ENCODE data around the gene HSFX4. TPM values are rescaled to one million over a fixed set of nuclear protein-coding genes. Genes with fewer than 3 reads are reported as not detected.

Gene HSFX4
- total and polyA plus RNA-seq, 9 of the 15 experiments (the other 6 are each of a cell fraction or from before 2014, with no cell fraction given) = 0.10 to 0.24 (median 0.14) TPM; not detected in 6

DNA sequence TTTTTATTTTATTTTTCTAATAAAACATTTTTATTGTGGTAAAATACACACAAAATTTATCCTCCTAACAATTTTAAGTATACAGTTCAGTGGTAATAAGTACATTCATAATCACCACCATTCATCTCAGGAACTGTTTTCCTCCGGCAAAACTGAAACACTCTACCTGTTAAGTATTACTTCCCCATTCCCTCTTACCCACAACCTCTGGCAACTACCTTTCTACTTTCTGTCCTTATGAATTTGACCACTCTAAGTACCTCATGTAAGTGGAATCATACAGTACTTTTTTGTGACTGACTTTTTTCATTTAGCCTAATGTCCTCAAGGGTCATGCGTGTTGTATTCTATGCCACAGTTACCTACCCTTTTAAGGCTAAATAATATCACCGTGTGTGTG is 21.1 kb upstream of the HSFX4 start:
- FAIRE-seq = no peak
- Histone ChIP-seq H3K27ac (ENCODE audit: extremely low read depth, low read depth, low read length) (no peak overlapping the region), H3K9ac (ENCODE audit: insufficient read depth in 1 of 2, low read depth in 2 of 2, low read length in 2 of 2) (no peak overlapping the region), H3K4me3 (no peak overlapping the region), H3K27me3 (ENCODE audit: control insufficient read depth in 2 of 2, insufficient read depth in 2 of 2, low read length in 2 of 2) (no peaks in the 10 kb centered on the region), H3K4me1 (replicated peaks in 1 of 2; ENCODE audit: control insufficient read depth in 2 of 2, insufficient read depth in 2 of 2, low read length in 2 of 2) (no peaks in the 10 kb centered on the region; a peak in 2 of 5 replicates), H3K79me2 (ENCODE audit: control insufficient read depth, insufficient read depth, low read length) (no peaks in the 10 kb centered on the region), H3K9me3 (replicated peaks; ENCODE audit: control insufficient read depth, insufficient read depth, low read depth, low read length) (no peaks in the 10 kb centered on the region), H3K4me2 (ENCODE audit: insufficient read depth, low read length) (no peak overlapping the region), H4K20me1 (replicated peaks; ENCODE audit: control insufficient read depth, insufficient read depth, low read length) (no peaks in the 10 kb centered on the region), H2AFZ (ENCODE audit: low read depth, low read length) (peak overlapping the region; percentile 59), H3K36me3 (ENCODE audit: control insufficient read depth, insufficient read depth, low read length) (no peaks in the 10 kb centered on the region), H3K9me1 (ENCODE audit: control insufficient read depth, insufficient read depth, low read length) (no peaks in the 10 kb centered on the region)
- BruUV-seq (replicated peaks) = no TSS peak
- CTCF ChIA-PET (ENCODE audit: low intra/inter-chr PET ratio) = no interaction called here
- DNase-seq (ENCODE audit: extremely low read depth in 1 of 4, low spot score in 3 of 4) = no peak
- in situ Hi-C loops (cut with MboI) = no loop called here
- ATAC-seq = no peak
- POLR2A ChIA-PET = interaction anchor here (0.6 kb wide), 1 partner anchor 466 kb away, joined by 3 read pairs; no protein-coding TSS in a partner anchor
- intact Hi-C loops (cut with micrococcal nuclease) = no loop called here
- TF ChIP-seq KHSRP (IDR thresholded peaks at IDR 0.05) (no peak), ZNF436 (CRISPR knock-in tag; IDR thresholded peaks at IDR 0.05) (no peak)
- WGBS (ENCODE audit: insufficient coverage, low coverage, missing lambda C conversion rate) = 71% methylated on average over 3 of the region's 3 CpGs

GRCh38 chrX:149908727-149909126 is 20.6 kb upstream of the HSFX4 start:
- Histone ChIP-seq H2AFZ (ENCODE audit: low read depth, low read length) (0 out of 2 replicates have a peak overlapping the region, but pooled peaks have one; percentile 59), H4K20me1 (replicated peaks; ENCODE audit: control insufficient read depth, insufficient read depth, low read length) (no peaks in the 10 kb centered on the region), H3K27ac (ENCODE audit: extremely low read depth, low read depth, low read length) (no peak overlapping the region), H3K4me2 (ENCODE audit: insufficient read depth, low read length) (no peak overlapping the region), H3K27me3 (ENCODE audit: control insufficient read depth in 2 of 2, insufficient read depth in 2 of 2, low read length in 2 of 2) (no peaks in the 10 kb centered on the region), H3K9ac (ENCODE audit: insufficient read depth in 1 of 2, low read depth in 2 of 2, low read length in 2 of 2) (no peak overlapping the region), H3K9me3 (replicated peaks; ENCODE audit: control insufficient read depth, insufficient read depth, low read depth, low read length) (no peaks in the 10 kb centered on the region), H3K4me1 (replicated peaks in 1 of 2; ENCODE audit: control insufficient read depth in 2 of 2, insufficient read depth in 2 of 2, low read length in 2 of 2) (no peaks in the 10 kb centered on the region; a peak in 2 of 5 replicates), H3K9me1 (ENCODE audit: control insufficient read depth, insufficient read depth, low read length) (no peaks in the 10 kb centered on the region), H3K36me3 (ENCODE audit: control insufficient read depth, insufficient read depth, low read length) (no peaks in the 10 kb centered on the region), H3K4me3 (no peak overlapping the region), H3K79me2 (ENCODE audit: control insufficient read depth, insufficient read depth, low read length) (no peaks in the 10 kb centered on the region)
- no TSS peak for BruUV-seq (replicated peaks)
- peak; percentile 35; the same call in 1 of the 2 replicates for TF ChIP-seq NFE2 (IDR thresholded peaks at IDR 0.05; ENCODE audit: low read depth)
- TF ChIP-seq C11orf30 (IDR thresholded peaks at IDR 0.05; ENCODE audit: low read depth) = peak; percentile 72
- TF ChIP-seq ZNF316 (IDR thresholded peaks at IDR 0.05) = peak; percentile 85
- TF ChIP-seq ELK1 (CRISPR knock-in tag; IDR thresholded peaks at IDR 0.05) = no peak
- TF ChIP-seq MAFK (IDR thresholded peaks at IDR 0.05; ENCODE audit: low read length) = peak; percentile 48; the same call in 1 of the 2 replicates
- peak; percentile 50 for TF ChIP-seq MAFG (tag; conservative IDR thresholded peaks at IDR 0.05)
- peak; percentile 54; the same call in 1 of the 2 replicates for TF ChIP-seq MAFF (IDR thresholded peaks at IDR 0.05; ENCODE audit: low read length)
- no peak for TF ChIP-seq ZNF280B (CRISPR knock-in tag; IDR thresholded peaks at IDR 0.05)
- TF ChIP-seq ZNF23 (CRISPR knock-in tag; IDR thresholded peaks at IDR 0.05) = no peak
- TF ChIP-seq, protein P1, sequence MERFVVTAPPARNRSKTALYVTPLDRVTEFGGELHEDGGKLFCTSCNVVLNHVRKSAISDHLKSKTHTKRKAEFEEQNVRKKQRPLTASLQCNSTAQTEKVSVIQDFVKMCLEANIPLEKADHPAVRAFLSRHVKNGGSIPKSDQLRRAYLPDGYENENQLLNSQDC (CRISPR knock-in tag; IDR thresholded peaks at IDR 0.05) = no peak
- TF ChIP-seq USF2 (CRISPR knock-in tag; IDR thresholded peaks at IDR 0.05) = no peak
- POLR2A ChIA-PET = interaction anchor here (0.6 kb wide), 1 partner anchor 465 kb away, joined by 3 read pairs; no protein-coding TSS in a partner anchor
- ATAC-seq (no peak), FAIRE-seq (no peak), DNase-seq (ENCODE audit: extremely low read depth in 1 of 4, low spot score in 3 of 4) (no peak)
- CTCF ChIA-PET (ENCODE audit: low intra/inter-chr PET ratio) = no interaction called here
- in situ Hi-C loops (cut with MboI) (no loop called here), intact Hi-C loops (cut with micrococcal nuclease) (no loop called here)

Data from K562 (cell line).